DOHH2 (cell line): ENCODE measurements around the gene TSPAN2.

Source experiments
- H3F3A ChIP-seq: fragments of 200-600 bp; sonication (generic), shearing (Covaris generic); 2 replicates; pipeline ENCODE4 v1.6.0; 2016; ENCODE audit warnings: antibody characterized with exemption, mild to moderate bottlenecking; ENCODE audit not compliant: control insufficient read depth, insufficient read depth
- H3K27ac ChIP-seq: fragments of 200-600 bp; sonication (generic); 2 replicates; pipeline ENCODE4 v1.5.1; 2014; ENCODE audit warnings: low read depth, mild to moderate bottlenecking, low read length, moderate library complexity
- H3K27me3 ChIP-seq: fragments of 200-600 bp; sonication (generic); 2 replicates; pipeline ENCODE4 v1.6.1; 2014; ENCODE audit warnings: mild to moderate bottlenecking, low read length, mixed read lengths; ENCODE audit not compliant: control insufficient read depth
- H3K36me3 ChIP-seq: fragments of 200-600 bp; sonication (generic); 2 replicates; pipeline ENCODE4 v1.6.1; 2014; ENCODE audit warnings: mild to moderate bottlenecking, low read length, moderate library complexity, mixed read lengths; ENCODE audit not compliant: control insufficient read depth
- H3K4me1 ChIP-seq: fragments of 200-600 bp; sonication (generic); 2 replicates; pipeline ENCODE4 v1.6.1; 2014; ENCODE audit warnings: mild to moderate bottlenecking, low read length, mixed read lengths; ENCODE audit not compliant: control insufficient read depth
- H3K4me2 ChIP-seq: fragments of 200-600 bp; sonication (generic); 2 replicates; pipeline ENCODE4 v1.6.0; 2014; ENCODE audit warnings: mild to moderate bottlenecking, low read length, moderate library complexity
- H3K4me3 ChIP-seq: fragments of 200-600 bp; sonication (generic); 2 replicates; pipeline ENCODE4 v1.5.1; 2014; ENCODE audit warnings: mild to moderate bottlenecking, low read length, mixed read lengths
- H3K79me2 ChIP-seq: fragments of 200-600 bp; sonication (generic); 2 replicates; pipeline ENCODE4 v1.6.1; 2014; ENCODE audit warnings: mild to moderate bottlenecking, low read length, mixed read lengths; ENCODE audit not compliant: control insufficient read depth
- H3K9me2 ChIP-seq: fragments of 200-600 bp; sonication (generic); replicated peaks from 2 replicates; pipeline ENCODE4 v1.6.1; 2014; ENCODE audit warnings: mild to moderate bottlenecking, low read length, mixed read lengths; ENCODE audit not compliant: control insufficient read depth
- H3K9me3 ChIP-seq: fragments of 200-600 bp; sonication (generic); 2 replicates; pipeline ENCODE4 v1.6.1; 2014; ENCODE audit warnings: antibody characterized with exemption, low read length, mixed read lengths; ENCODE audit not compliant: control insufficient read depth, insufficient read depth
- H4K20me1 ChIP-seq: fragments of 200-600 bp; sonication (generic); 2 replicates; pipeline ENCODE4 v1.6.0; 2014; ENCODE audit warnings: low read depth, mild to moderate bottlenecking, antibody characterized with exemption, low read length, moderate library complexity; ENCODE audit not compliant: control insufficient read depth, insufficient read depth
- CTCF ChIP-seq: fragments of 200-600 bp; sonication (generic); IDR thresholded peaks from one replicate; pipeline ENCODE4 v1.5.1; 2014; ENCODE audit warnings: antibody characterized with exemption, mild to moderate bottlenecking, low read depth, low read length; ENCODE audit not compliant: poor library complexity, severe bottlenecking
- EZH2phosphoT487 ChIP-seq: fragments of 200-600 bp; sonication (generic); IDR thresholded peaks from 2 replicates; pipeline ENCODE4 v1.6.1; 2017; ENCODE audit warnings: borderline replicate concordance, mild to moderate bottlenecking, antibody characterized with exemption, low read length, moderate library complexity, mixed read lengths

TSPAN2 gene

DNA sequence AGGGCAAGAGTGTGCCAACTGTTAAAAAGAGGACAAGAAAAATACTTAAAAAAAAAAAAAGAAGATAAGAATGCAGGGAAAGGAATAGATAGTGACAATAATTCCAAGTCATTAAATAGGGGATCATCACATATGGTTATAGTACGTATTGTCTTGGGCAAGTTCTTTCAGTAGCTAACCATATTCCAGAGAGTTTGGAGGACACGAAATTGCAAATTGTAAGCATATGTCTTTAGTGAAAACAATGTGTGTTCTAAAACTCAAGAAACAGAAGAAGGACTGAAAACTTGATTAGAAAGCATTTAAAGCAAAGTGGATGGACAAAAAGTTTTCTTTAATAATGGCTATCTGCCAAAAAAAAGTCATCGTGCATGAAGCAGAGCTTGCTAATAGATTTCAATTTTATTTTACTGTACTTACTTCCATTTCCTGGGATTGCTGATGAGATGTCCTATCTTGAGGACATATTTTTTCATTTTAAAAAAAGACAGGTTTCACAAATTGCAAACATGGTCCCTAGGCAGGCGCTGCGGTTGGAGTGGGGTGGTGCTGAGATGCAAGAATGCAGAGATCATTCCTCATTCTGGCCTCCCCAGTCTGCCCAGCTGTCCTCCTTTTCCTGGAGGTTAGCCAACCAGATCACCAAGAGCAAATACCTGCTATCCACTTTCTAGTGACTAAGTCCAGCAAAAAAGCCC is 11.9 kb downstream of the TSPAN2 start:
- Histone ChIP-seq H3K4me2 (no peak overlapping the region), H3K4me1 (no peaks in the 10 kb centered on the region), H3K9me3 (no peaks in the 10 kb centered on the region), H4K20me1 (no peaks in the 10 kb centered on the region), H3F3A (no peaks in the 10 kb centered on the region), H3K79me2 (no peaks in the 10 kb centered on the region), H3K4me3 (no peak overlapping the region), H3K36me3 (no peaks in the 10 kb centered on the region), H3K27me3 (no peaks in the 10 kb centered on the region), H3K27ac (no peak overlapping the region), H3K9me2 (no peaks in the 10 kb centered on the region)
- TF ChIP-seq CTCF (no peak), EZH2phosphoT487 (no peak)

DNA sequence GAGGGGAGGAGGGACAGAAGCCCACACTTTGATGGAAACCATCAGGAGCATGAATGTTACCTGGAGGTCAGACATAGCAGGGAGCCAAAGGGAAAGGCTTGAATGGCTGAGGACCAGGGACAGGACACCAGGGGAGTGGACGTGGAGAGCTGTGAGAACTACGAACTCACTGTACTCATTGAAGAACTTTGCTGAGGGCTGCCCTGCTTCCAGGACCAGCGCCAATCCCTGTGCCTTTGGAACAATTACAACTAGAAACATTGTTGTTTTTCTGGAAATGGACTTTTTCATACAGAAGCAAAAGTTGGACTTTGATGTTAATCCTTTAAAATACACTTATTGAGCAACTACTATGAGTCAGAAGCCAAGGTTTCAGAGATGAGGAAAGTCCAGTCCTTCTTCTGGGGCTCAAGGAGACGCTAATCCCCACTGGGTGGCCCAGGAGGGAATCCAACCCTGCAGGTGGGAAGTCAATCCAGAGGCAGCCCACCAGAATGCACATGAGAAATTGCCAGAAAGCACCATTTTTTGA is 12.9 kb downstream of the TSPAN2 start:
- no peaks in the 10 kb centered on the region for H3K36me3 ChIP-seq
- H3K27ac ChIP-seq: no peak overlapping the region
- H3K9me3 ChIP-seq: no peaks in the 10 kb centered on the region
- H3K4me2 ChIP-seq: no peak overlapping the region
- no peaks in the 10 kb centered on the region for H3K79me2 ChIP-seq
- no peaks in the 10 kb centered on the region for H3F3A ChIP-seq
- no peaks in the 10 kb centered on the region for H3K4me1 ChIP-seq
- no peaks in the 10 kb centered on the region for H4K20me1 ChIP-seq
- no peaks in the 10 kb centered on the region for H3K9me2 ChIP-seq
- no peaks in the 10 kb centered on the region for H3K27me3 ChIP-seq
- H3K4me3 ChIP-seq: no peak overlapping the region
- TF ChIP-seq EZH2phosphoT487: no peak
- TF ChIP-seq CTCF: no peak

DNA sequence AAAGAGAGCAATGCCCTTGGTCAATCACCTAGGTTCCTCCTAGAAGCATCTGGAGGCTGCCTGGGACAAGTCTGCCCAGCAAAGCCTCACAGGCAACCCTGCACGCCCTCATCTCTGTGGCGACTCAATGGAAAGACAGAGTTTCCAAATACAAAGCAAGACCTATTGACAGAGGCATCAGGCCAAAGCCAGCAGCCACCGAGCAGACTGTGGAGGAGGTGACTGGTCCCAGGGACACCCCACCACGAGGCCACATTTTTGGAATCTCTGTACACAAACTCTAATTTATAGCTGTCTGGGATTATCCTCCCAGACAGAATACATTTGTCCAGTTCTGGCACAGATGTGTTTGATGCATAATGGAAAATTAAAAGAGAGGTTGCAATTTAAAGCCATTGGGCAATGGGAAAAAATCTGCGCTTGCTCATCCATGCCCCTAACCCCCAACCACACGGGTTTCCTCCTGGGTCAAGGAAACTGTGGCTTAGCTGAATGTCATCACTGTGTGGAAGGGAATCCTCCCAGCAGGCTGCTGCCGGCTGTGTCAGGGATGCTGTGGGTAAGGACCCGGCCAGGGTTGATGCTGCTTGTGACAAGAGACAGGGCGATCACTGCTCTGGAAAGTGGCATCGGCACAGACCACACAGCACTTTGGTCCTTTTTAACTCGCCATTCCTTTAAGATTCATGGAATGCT is 14.3 kb downstream of the TSPAN2 start:
- no peak for TF ChIP-seq CTCF
- TF ChIP-seq EZH2phosphoT487: no peak
- Histone ChIP-seq H3K9me2 (no peaks in the 10 kb centered on the region), H3K9me3 (no peaks in the 10 kb centered on the region), H3K4me2 (no peak overlapping the region), H3K36me3 (no peaks in the 10 kb centered on the region), H3K4me3 (no peak overlapping the region), H4K20me1 (no peaks in the 10 kb centered on the region), H3K4me1 (no peaks in the 10 kb centered on the region), H3F3A (no peaks in the 10 kb centered on the region), H3K27ac (no peak overlapping the region), H3K79me2 (no peaks in the 10 kb centered on the region), H3K27me3 (no peaks in the 10 kb centered on the region)
